RWPE2 (cell line): ENCODE data around the gene DNAI1.

Source experiments
- ATAC-seq: fragments of 200-7000 bp; cut with Tn5 transposase; 3 replicates; pipeline ENCODE4 v1.9.1; 2021; ENCODE audit warnings: low read depth
- DNase-seq: peaks from one replicate; pipeline ENCODE4 v3.0.0-alpha.2; 2020; ENCODE audit warnings: low spot score
- H3K27ac ChIP-seq: fragments of 450-650 bp; 2 replicates; pipeline ENCODE4 v1.5.1; 2017; ENCODE audit warnings: mild to moderate bottlenecking; ENCODE audit not compliant: poor library complexity, severe bottlenecking
- H3K27me3 ChIP-seq: fragments of 250-450 bp; sonication (Bioruptor Pico); 2 replicates; pipeline ENCODE4 v1.5.1; 2021; ENCODE audit warnings: mild to moderate bottlenecking, moderate library complexity; ENCODE audit not compliant: insufficient read depth, poor library complexity, severe bottlenecking
- H3K36me3 ChIP-seq: fragments of 250-450 bp; sonication (Bioruptor Pico); 2 replicates; pipeline ENCODE4 v1.5.1; 2020; ENCODE audit warnings: low read depth, mild to moderate bottlenecking, moderate library complexity
- H3K4me1 ChIP-seq: fragments of 250-450 bp; sonication (Bioruptor Pico); 2 replicates; pipeline ENCODE4 v1.5.1; 2021; ENCODE audit warnings: mild to moderate bottlenecking, moderate library complexity; ENCODE audit not compliant: insufficient read depth, poor library complexity, severe bottlenecking
- H3K4me3 ChIP-seq: fragments of 250-450 bp; sonication (Bioruptor Pico); 2 replicates; pipeline ENCODE4 v1.5.1; 2021; ENCODE audit warnings: mild to moderate bottlenecking, moderate library complexity; ENCODE audit not compliant: severe bottlenecking
- H3K9me3 ChIP-seq: fragments of 250-450 bp; sonication (Bioruptor Pico); 2 replicates; pipeline ENCODE4 v1.5.1; 2021; ENCODE audit warnings: mild to moderate bottlenecking, moderate library complexity; ENCODE audit not compliant: severe bottlenecking
- CTCF ChIP-seq: fragments of 450-650 bp; IDR thresholded peaks from one replicate; pipeline ENCODE4 v1.5.1; 2017; ENCODE audit warnings: mild to moderate bottlenecking, moderate library complexity; ENCODE audit not compliant: poor library complexity, severe bottlenecking

Gene DNAI1

GRCh38 chr9:34520096-34520495 lies 61.5 kb downstream of the DNAI1 start:
- TF ChIP-seq CTCF = no peak
- Histone ChIP-seq H3K27me3 (no peaks in the 10 kb centered on the region), H3K4me3 (no peak overlapping the region), H3K36me3 (no peaks in the 10 kb centered on the region), H3K27ac (no peak overlapping the region), H3K4me1 (no peaks in the 10 kb centered on the region), H3K9me3 (no peaks in the 10 kb centered on the region)
- ATAC-seq (no peak), DNase-seq (peak; percentile 25)

GRCh38 chr9:34520505-34521385 lies 62.1 kb downstream of the DNAI1 start:
- Histone ChIP-seq H3K27ac (no peak overlapping the region), H3K9me3 (no peaks in the 10 kb centered on the region), H3K27me3 (no peaks in the 10 kb centered on the region), H3K4me1 (no peaks in the 10 kb centered on the region), H3K4me3 (no peak overlapping the region), H3K36me3 (no peaks in the 10 kb centered on the region)
- peak; percentile 38 for DNase-seq
- no peak for ATAC-seq
- no peak for TF ChIP-seq CTCF

- Histone ChIP-seq H3K27me3 (no peaks in the 10 kb centered on the region), H3K4me3 (no peak overlapping the region), H3K4me1 (no peaks in the 10 kb centered on the region), H3K27ac (no peak overlapping the region), H3K9me3 (no peaks in the 10 kb centered on the region), H3K36me3 (no peaks in the 10 kb centered on the region)
- no peak for TF ChIP-seq CTCF
- no peak for ATAC-seq
- peak; percentile 51 for DNase-seq
Observed at GRCh38 chr9:34521406-34522045, 62.9 kb downstream of the DNAI1 start.

GRCh38 chr9:34522091-34522887 lies 63.7 kb downstream of the DNAI1 start:
- peak overlapping the region; percentile 29 for H3K4me3 ChIP-seq
- TF ChIP-seq CTCF = no peak
- ATAC-seq (no peak), DNase-seq (peak; percentile 53)
- no peak overlapping the region for H3K27ac ChIP-seq
- H3K27me3 ChIP-seq = no peaks in the 10 kb centered on the region
- H3K36me3 ChIP-seq = no peaks in the 10 kb centered on the region
- no peaks in the 10 kb centered on the region for H3K4me1 ChIP-seq
- no peaks in the 10 kb centered on the region for H3K9me3 ChIP-seq
